WTC11 (cell line): ENCODE data around the gene PAWR. TPM values are rescaled to one million over a fixed set of nuclear protein-coding genes. Genes with fewer than 3 reads are reported as not detected.

ENCODE experiments used
- ATAC-seq: fragments of 200-7000 bp; cut with Tn5 transposase; 2 replicates; pipeline ENCODE4 v1.10.0; 2021; ENCODE audit warnings: mild to moderate bottlenecking, moderate library complexity
- CTCF ChIA-PET: fragments of 300-600 bp; sonication (Branson Sonifier 250); formaldehyde crosslinking; loops from one replicate; lab custom pipeline; 2021; ENCODE audit warnings: antibody characterized with exemption; lab: Charles Lee
- POLR2A ChIA-PET: fragments of 350-600 bp; sonication (Branson Sonifier 250); formaldehyde crosslinking; loops from one replicate; lab custom pipeline; 2021; ENCODE audit warnings: antibody characterized with exemption; lab: Charles Lee
- DNase-seq: peaks from one replicate; pipeline ENCODE4 v3.0.0; 2021; ENCODE audit warnings: low spot score
- H3K27ac Mint-ChIP-seq: 2 replicates; pipeline ENCODE4 v1.8.0; 2021; ENCODE audit warnings: mixed read lengths
- H3K27me3 Mint-ChIP-seq: 2 replicates; pipeline ENCODE4 v1.8.0; 2021; ENCODE audit warnings: low read depth, mild to moderate bottlenecking, moderate library complexity, mixed read lengths
- H3K36me3 Mint-ChIP-seq: 2 replicates; pipeline ENCODE4 v1.8.0; 2021; ENCODE audit warnings: mixed read lengths
- H3K4me1 Mint-ChIP-seq: 2 replicates; pipeline ENCODE4 v1.8.0; 2022; ENCODE audit warnings: mixed read lengths
- H3K4me3 Mint-ChIP-seq: 2 replicates; pipeline ENCODE4 v1.8.0; 2021; ENCODE audit warnings: mild to moderate bottlenecking, moderate library complexity, mixed read lengths
- H3K9me3 Mint-ChIP-seq: 2 replicates; pipeline ENCODE4 v1.8.0; 2021; ENCODE audit warnings: mixed read lengths
- AFF4 ChIP-seq: sonication (generic); formaldehyde crosslinking; IDR thresholded peaks from 2 replicates; pipeline ENCODE4 v1.8.1; 2023; ENCODE audit warnings: mild to moderate bottlenecking, missing genetic modification reagents, borderline replicate concordance
- ATF1 ChIP-seq: sonication (generic); formaldehyde crosslinking; IDR thresholded peaks from 2 replicates; pipeline ENCODE4 v1.8.1; 2023; ENCODE audit warnings: mild to moderate bottlenecking, moderate library complexity, missing genetic modification reagents
- ATF3 ChIP-seq: sonication (generic); formaldehyde crosslinking; conservative IDR thresholded peaks from 2 replicates; pipeline ENCODE4 v1.8.1; 2022; ENCODE audit warnings: mild to moderate bottlenecking, missing genetic modification reagents
- CREB1 ChIP-seq: sonication (generic); formaldehyde crosslinking; IDR thresholded peaks from 2 replicates; pipeline ENCODE4 v1.8.0; 2023; ENCODE audit warnings: mild to moderate bottlenecking, missing genetic modification reagents
- CREM ChIP-seq: sonication (generic); formaldehyde crosslinking; IDR thresholded peaks from 2 replicates; pipeline ENCODE4 v1.8.1; 2022; ENCODE audit warnings: mild to moderate bottlenecking, missing genetic modification reagents, moderate library complexity
- CTCF ChIP-seq: fragments of 200-600 bp; IDR thresholded peaks from 2 replicates; pipeline ENCODE4 v1.8.0; 2022; ENCODE audit warnings: antibody characterized with exemption
- E2F1 ChIP-seq: sonication (generic); formaldehyde crosslinking; IDR thresholded peaks from 2 replicates; pipeline ENCODE4 v1.8.0; 2022; ENCODE audit warnings: mild to moderate bottlenecking, missing genetic modification reagents
- ESRRA ChIP-seq: sonication (generic); formaldehyde crosslinking; IDR thresholded peaks from 2 replicates; pipeline ENCODE4 v1.8.1; 2022; ENCODE audit warnings: mild to moderate bottlenecking, missing genetic modification reagents, borderline replicate concordance
- ETV6 ChIP-seq: sonication (generic); formaldehyde crosslinking; IDR thresholded peaks from 2 replicates; pipeline ENCODE4 v1.8.1; 2022; ENCODE audit warnings: mild to moderate bottlenecking, missing genetic modification reagents
- MLX ChIP-seq: sonication (generic); formaldehyde crosslinking; IDR thresholded peaks from 2 replicates; pipeline ENCODE4 v1.8.1; 2023; ENCODE audit warnings: mild to moderate bottlenecking, missing genetic modification reagents, moderate library complexity
- MXD4 ChIP-seq: fragments of 250-450 bp; sonication (Bioruptor Pico); IDR thresholded peaks from 2 replicates; pipeline ENCODE4 v1.8.0; 2021; ENCODE audit warnings: mild to moderate bottlenecking, moderate library complexity, borderline replicate concordance
- NR1H2 ChIP-seq: sonication (generic); formaldehyde crosslinking; IDR thresholded peaks from 2 replicates; pipeline ENCODE4 v1.9.0; 2021; ENCODE audit warnings: mild to moderate bottlenecking, moderate library complexity, missing genetic modification reagents
- PRDM15 ChIP-seq: sonication (generic); formaldehyde crosslinking; IDR thresholded peaks from 2 replicates; pipeline ENCODE4 v1.8.0; 2022; ENCODE audit warnings: missing genetic modification reagents
- RELA ChIP-seq: sonication (generic); formaldehyde crosslinking; IDR thresholded peaks from 2 replicates; pipeline ENCODE4 v1.8.1; 2022; ENCODE audit warnings: missing genetic modification reagents, mild to moderate bottlenecking, borderline replicate concordance
- TEAD4 ChIP-seq: sonication (generic); formaldehyde crosslinking; IDR thresholded peaks from 2 replicates; pipeline ENCODE4 v1.8.0; 2022; ENCODE audit warnings: mild to moderate bottlenecking, missing genetic modification reagents
- ZNF138 ChIP-seq: sonication (generic); formaldehyde crosslinking; conservative IDR thresholded peaks from 2 replicates; pipeline ENCODE4 v1.8.1; 2022; ENCODE audit warnings: mild to moderate bottlenecking, moderate library complexity, missing genetic modification reagents
- ZNF219 ChIP-seq: sonication (generic); formaldehyde crosslinking; IDR thresholded peaks from 2 replicates; pipeline ENCODE4 v1.8.0; 2023; ENCODE audit warnings: missing genetic modification reagents, mild to moderate bottlenecking, borderline replicate concordance
- ZNF423 ChIP-seq: fragments of 250-450 bp; sonication (Bioruptor Pico); IDR thresholded peaks from 2 replicates; pipeline ENCODE4 v2.1.2; 2022; ENCODE audit warnings: mild to moderate bottlenecking, moderate library complexity
- total RNA-seq: library from RNA; stranded (reverse); gene quantifications from 3 replicates; pipeline ENCODE4 v1.2.3, GENCODE V29; 2021

PAWR gene
- total RNA-seq, 1 experiment from 2014 or later: 397 TPM

GRCh38 chr12:79614730-79615129 is 76.0 kb downstream of the PAWR start:
- peaks cover 51% of the 10 kb centered on the region for H3K36me3 Mint-ChIP-seq
- POLR2A ChIA-PET: no interaction called here

More at GRCh38 chr12:79614730-79615129, 76.0 kb downstream of the PAWR start:
- ATAC-seq (no peak), DNase-seq (no peak)
- Mint-ChIP-seq H3K27me3 (no peaks in the 10 kb centered on the region), H3K4me3 (no peak overlapping the region), H3K9me3 (peaks cover 10% of the 10 kb centered on the region), H3K27ac (0 out of 2 replicates have a peak overlapping the region, but pooled peaks have one; percentile 74), H3K4me1 (peaks cover 32% of the 10 kb centered on the region)
- CTCF ChIA-PET: interaction anchor here (1.2 kb wide), 1 partner anchor 67 kb away, joined by 3 read pairs; no protein-coding TSS in a partner anchor
- no peak for TF ChIP-seq CTCF
- no peak for TF ChIP-seq E2F1 (CRISPR knock-in tag)
- no peak for TF ChIP-seq ZNF219
- no peak for TF ChIP-seq NR1H2 (CRISPR knock-in tag)
- no peak for TF ChIP-seq CREB1 (CRISPR knock-in tag)
- no peak for TF ChIP-seq RELA (CRISPR knock-in tag)
- no peak for TF ChIP-seq ESRRA (CRISPR knock-in tag)
- no peak for TF ChIP-seq TEAD4
- TF ChIP-seq ATF3: no peak
- no peak for TF ChIP-seq AFF4 (CRISPR knock-in tag)
- TF ChIP-seq ZNF138 (CRISPR knock-in tag): no peak
- no peak for TF ChIP-seq MXD4
- no peak for TF ChIP-seq ZNF423
- TF ChIP-seq CREM (CRISPR knock-in tag): no peak
- TF ChIP-seq PRDM15 (CRISPR knock-in tag): no peak
- TF ChIP-seq MLX (CRISPR knock-in tag): no peak
- no peak for TF ChIP-seq ATF1 (CRISPR knock-in tag)
- TF ChIP-seq ETV6: no peak
